Measurements from ENCODE around the gene CD1D. TPM values are rescaled to one million over a fixed set of nuclear protein-coding genes. Genes with fewer than 3 reads are reported as not detected.
A peak's percentile ranks its signal among the peaks of the same experiment; 100 is the strongest.
"Not testable (repeated sequence)": the region's sequence is repeated elsewhere in the genome, so short reads cannot be mapped to it uniquely, and the experiment has no call there.

The CD1D gene
- total RNA-seq, 1 experiment from 2014 or later = 7.2 TPM

DNA sequence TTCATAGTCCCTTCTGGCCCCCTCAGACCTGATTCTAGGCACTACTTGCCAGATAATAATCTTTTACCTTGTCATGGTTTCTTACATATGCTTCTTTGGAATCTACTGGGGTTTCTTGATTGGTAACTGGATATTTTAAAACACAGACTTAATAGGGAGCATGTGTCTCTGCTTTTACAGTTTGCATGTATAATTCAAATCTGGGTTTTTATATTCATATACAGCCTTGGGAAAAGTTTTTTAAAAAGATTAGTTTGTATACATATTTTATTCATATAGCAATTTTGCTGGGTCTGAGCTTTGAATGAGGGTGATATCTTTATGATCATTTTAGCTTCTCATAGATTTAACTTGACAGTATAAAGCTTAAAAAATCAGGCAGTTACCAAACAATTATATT is 21.1 kb upstream of the CD1D start:
- no peaks in the 10 kb centered on the region for H3K79me2 ChIP-seq (ENCODE audit: low read length)
- no peak for DNase-seq
- peaks cover 21% of the 10 kb centered on the region for H3K4me1 ChIP-seq (ENCODE audit: low read length)
- H4K20me1 ChIP-seq (ENCODE audit: insufficient read depth, low read depth, low read length) = no peaks in the 10 kb centered on the region
- H2AFZ ChIP-seq (ENCODE audit: low read length) = no peak overlapping the region
- no peak overlapping the region for H3K4me2 ChIP-seq (ENCODE audit: low read depth, low read length, poor library complexity, severe bottlenecking)
- no peak overlapping the region for H3K9ac ChIP-seq (ENCODE audit: low read length)
- H3K27ac ChIP-seq (ENCODE audit: low read length) = no peak overlapping the region
- no peaks in the 10 kb centered on the region for H3K36me3 ChIP-seq (ENCODE audit: insufficient read depth, low read length)
- H3K9me3 ChIP-seq (ENCODE audit: low read length) = no peaks in the 10 kb centered on the region
- no peaks in the 10 kb centered on the region for H3K9me2 ChIP-seq (replicated peaks; ENCODE audit: insufficient read depth, low read length)
- H3K4me3 ChIP-seq (ENCODE audit: low read length) = no peak overlapping the region
- H3K27me3 ChIP-seq (ENCODE audit: low read length) = no peaks in the 10 kb centered on the region

DNA sequence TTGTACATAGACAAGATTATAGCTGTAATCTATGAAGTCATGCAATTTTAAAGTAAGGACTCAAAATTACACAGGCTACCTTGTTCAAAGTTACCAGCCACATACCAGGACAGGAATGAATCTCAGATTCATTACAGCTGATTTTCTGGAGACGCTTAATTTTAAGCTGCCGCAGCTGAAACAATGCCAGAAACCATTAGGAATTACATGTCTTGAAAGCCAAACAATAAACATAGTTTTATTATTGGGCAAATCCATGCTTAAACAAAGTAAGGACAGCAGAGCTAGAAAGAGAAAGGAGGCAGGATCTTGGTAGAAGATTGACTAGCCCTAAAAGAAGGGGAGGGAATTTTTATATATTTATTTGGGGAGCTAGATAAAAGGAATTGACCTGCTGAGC is 19.2 kb upstream of the CD1D start:
- Histone ChIP-seq H3K9ac (ENCODE audit: low read length) (no peak overlapping the region), H3K9me2 (replicated peaks; ENCODE audit: insufficient read depth, low read length) (no peaks in the 10 kb centered on the region), H2AFZ (ENCODE audit: low read length) (no peak overlapping the region), H3K27ac (ENCODE audit: low read length) (no peak overlapping the region), H3K36me3 (ENCODE audit: insufficient read depth, low read length) (no peaks in the 10 kb centered on the region), H3K4me2 (ENCODE audit: low read depth, low read length, poor library complexity, severe bottlenecking) (no peak overlapping the region), H3K4me3 (ENCODE audit: low read length) (no peak overlapping the region), H3K27me3 (ENCODE audit: low read length) (no peaks in the 10 kb centered on the region), H4K20me1 (ENCODE audit: insufficient read depth, low read depth, low read length) (no peaks in the 10 kb centered on the region), H3K4me1 (ENCODE audit: low read length) (peaks cover 21% of the 10 kb centered on the region), H3K79me2 (ENCODE audit: low read length) (no peaks in the 10 kb centered on the region), H3K9me3 (ENCODE audit: low read length) (no peaks in the 10 kb centered on the region)
- no peak for DNase-seq

DNA sequence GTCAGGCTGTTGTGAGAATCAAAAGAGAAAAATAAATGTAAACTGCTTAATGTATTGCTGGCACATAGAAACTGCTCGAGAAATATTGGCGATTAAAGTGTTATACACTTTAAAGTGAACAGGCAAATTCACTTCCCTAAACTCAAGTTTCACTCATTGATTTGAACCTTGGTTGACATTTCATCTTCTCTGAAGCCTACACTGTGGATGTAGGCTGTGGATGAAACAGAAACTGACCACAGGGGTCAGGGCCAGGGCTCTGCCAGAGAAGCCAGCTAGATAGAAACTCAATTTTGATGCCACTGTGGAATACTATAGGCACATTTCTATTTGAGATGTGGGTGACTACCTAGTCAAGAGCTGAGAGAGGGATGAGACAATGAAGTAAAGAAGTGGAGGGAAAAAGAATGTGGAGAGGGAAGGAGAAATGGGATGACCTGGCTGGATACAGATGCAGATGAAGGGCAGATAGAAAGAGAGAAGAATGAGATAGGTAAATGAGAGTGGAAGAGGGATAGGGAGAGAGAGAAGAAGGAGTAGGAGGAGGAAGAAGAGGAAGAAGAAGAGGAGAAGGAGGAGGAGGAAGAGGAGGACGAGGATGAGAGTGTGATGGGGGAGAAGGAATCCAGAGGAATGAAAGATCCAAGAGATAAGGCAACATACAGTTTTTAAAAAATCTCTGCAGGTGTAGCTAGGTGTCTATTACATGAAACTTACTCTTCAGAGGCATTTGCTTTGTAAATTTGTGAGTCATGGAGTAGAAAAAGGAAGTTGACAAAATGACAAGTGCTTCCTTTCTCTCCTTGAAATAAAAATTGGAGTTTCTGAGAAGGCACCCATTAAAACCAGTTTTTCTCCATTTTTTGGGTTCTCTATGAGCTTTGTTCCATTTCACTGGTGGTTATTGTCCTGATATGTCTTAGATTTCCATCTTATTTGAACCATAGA is 17.4 kb upstream of the CD1D start:
- Histone ChIP-seq H3K4me3 (ENCODE audit: low read length) (peak overlapping the region; percentile 29; the same call in 1 of the 2 replicates), H3K4me1 (ENCODE audit: low read length) (peaks cover 21% of the 10 kb centered on the region), H3K9me2 (replicated peaks; ENCODE audit: insufficient read depth, low read length) (no peaks in the 10 kb centered on the region), H3K27ac (ENCODE audit: low read length) (0 out of 2 replicates have a peak overlapping the region, but pooled peaks have one; percentile 26), H3K9me3 (ENCODE audit: low read length) (no peaks in the 10 kb centered on the region), H3K79me2 (ENCODE audit: low read length) (no peaks in the 10 kb centered on the region), H3K36me3 (ENCODE audit: insufficient read depth, low read length) (no peaks in the 10 kb centered on the region), H2AFZ (ENCODE audit: low read length) (peak overlapping the region; percentile 40; the same call in 1 of the 2 replicates), H4K20me1 (ENCODE audit: insufficient read depth, low read depth, low read length) (no peaks in the 10 kb centered on the region), H3K4me2 (ENCODE audit: low read depth, low read length, poor library complexity, severe bottlenecking) (peak overlapping the region; percentile 62), H3K9ac (ENCODE audit: low read length) (no peak overlapping the region), H3K27me3 (ENCODE audit: low read length) (no peaks in the 10 kb centered on the region)
- DNase-seq = peak; percentile 53

DNA sequence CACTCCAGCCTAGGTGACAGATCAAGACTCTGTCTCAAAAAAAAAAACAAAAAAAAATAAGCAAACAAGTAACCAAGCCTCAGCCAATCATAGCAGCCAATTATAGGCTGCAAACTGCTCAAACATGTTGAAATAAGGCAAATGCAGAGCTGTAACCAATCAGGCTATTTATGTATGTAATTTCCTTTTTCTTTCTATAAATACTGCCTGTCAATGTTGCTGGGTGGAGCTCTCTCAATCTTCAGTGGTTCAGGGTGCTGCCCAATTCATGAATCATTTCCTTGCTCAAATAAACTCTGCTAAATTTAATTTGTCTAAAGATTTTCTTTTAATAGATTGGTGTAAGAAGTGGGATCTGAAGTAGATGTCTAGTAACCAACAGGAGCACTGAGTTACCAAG is 11.6 kb upstream of the CD1D start:
- DNase-seq = no peak
- Histone ChIP-seq H3K9me3 (ENCODE audit: low read length) (no peaks in the 10 kb centered on the region), H3K79me2 (ENCODE audit: low read length) (no peaks in the 10 kb centered on the region), H3K4me1 (ENCODE audit: low read length) (peaks cover under 1% of the 10 kb centered on the region; the same call in 1 of the 2 replicates), H3K36me3 (ENCODE audit: insufficient read depth, low read length) (no peaks in the 10 kb centered on the region), H3K9ac (ENCODE audit: low read length) (no peak overlapping the region), H3K9me2 (replicated peaks; ENCODE audit: insufficient read depth, low read length) (no peaks in the 10 kb centered on the region), H3K4me3 (ENCODE audit: low read length) (no peak overlapping the region), H3K27ac (ENCODE audit: low read length) (no peak overlapping the region), H3K4me2 (ENCODE audit: low read depth, low read length, poor library complexity, severe bottlenecking) (no peak overlapping the region), H4K20me1 (ENCODE audit: insufficient read depth, low read depth, low read length) (no peaks in the 10 kb centered on the region), H2AFZ (ENCODE audit: low read length) (no peak overlapping the region), H3K27me3 (ENCODE audit: low read length) (no peaks in the 10 kb centered on the region; the same call in 1 of the 2 replicates)

DNA sequence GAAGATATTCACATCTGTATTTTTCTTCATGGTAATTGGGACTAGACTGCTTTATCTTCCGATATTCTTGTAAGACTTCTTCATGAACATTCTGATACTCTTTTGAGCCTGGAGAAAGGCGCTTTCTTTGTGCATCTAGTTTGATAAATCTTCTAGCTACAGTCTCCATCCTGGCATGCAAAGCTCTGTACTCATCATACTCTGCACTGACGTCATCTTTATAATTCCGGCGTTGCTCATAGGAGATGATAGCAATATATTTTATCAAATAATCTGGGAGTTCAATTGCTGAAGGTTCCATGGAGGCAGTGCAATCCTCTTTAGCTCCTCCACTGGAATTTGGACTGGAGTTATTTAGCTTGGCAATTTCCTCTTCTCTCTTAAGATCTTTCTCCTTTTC is 4.8 kb upstream of the CD1D start:
- H3K27ac ChIP-seq (ENCODE audit: low read length); DNase-seq; H3K36me3 ChIP-seq (ENCODE audit: insufficient read depth, low read length); H3K9me3 ChIP-seq (ENCODE audit: low read length); H2AFZ ChIP-seq (ENCODE audit: low read length); H4K20me1 ChIP-seq (ENCODE audit: insufficient read depth, low read depth, low read length); H3K9me2 ChIP-seq (replicated peaks; ENCODE audit: insufficient read depth, low read length); H3K4me3 ChIP-seq (ENCODE audit: low read length); H3K79me2 ChIP-seq (ENCODE audit: low read length); H3K27me3 ChIP-seq (ENCODE audit: low read length); H3K9ac ChIP-seq (ENCODE audit: low read length): not testable (repeated sequence)
- peaks cover 48% of the 10 kb centered on the region for H3K4me1 ChIP-seq (ENCODE audit: low read length)
- peak overlapping the region; percentile 77 for H3K4me2 ChIP-seq (ENCODE audit: low read depth, low read length, poor library complexity, severe bottlenecking)

DNA sequence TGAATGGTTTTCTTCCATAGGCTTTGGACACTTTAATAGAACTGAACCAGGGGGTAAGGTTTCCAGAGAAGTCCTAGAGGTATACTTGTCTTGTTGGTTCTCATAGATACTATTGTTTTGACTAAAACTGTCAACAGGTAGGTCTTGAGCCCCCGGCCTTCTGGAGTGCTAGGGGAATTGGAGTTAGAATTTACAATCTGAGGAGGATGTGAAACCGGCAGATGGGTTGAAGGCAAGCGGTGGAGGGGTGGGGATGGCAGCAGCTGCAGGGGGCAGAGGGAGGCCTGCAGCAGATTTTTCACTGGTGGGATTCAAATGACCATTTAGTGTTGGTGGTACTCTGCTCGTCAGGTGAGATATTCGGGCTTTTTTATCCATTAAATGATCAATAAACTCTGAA is 4.3 kb upstream of the CD1D start:
- Histone ChIP-seq H3K9ac (ENCODE audit: low read length) (peak overlapping the region; percentile 17), H3K9me3 (ENCODE audit: low read length) (no peaks in the 10 kb centered on the region), H4K20me1 (ENCODE audit: insufficient read depth, low read depth, low read length) (no peaks in the 10 kb centered on the region), H3K79me2 (ENCODE audit: low read length) (no peaks in the 10 kb centered on the region), H3K9me2 (replicated peaks; ENCODE audit: insufficient read depth, low read length) (no peaks in the 10 kb centered on the region), H3K4me3 (ENCODE audit: low read length) (peak overlapping the region; percentile 6; the same call in 1 of the 2 replicates), H3K4me1 (ENCODE audit: low read length) (peaks cover 53% of the 10 kb centered on the region), H2AFZ (ENCODE audit: low read length) (no peak overlapping the region), H3K4me2 (ENCODE audit: low read depth, low read length, poor library complexity, severe bottlenecking) (peak overlapping the region; percentile 77), H3K27ac (ENCODE audit: low read length) (no peak overlapping the region), H3K36me3 (ENCODE audit: insufficient read depth, low read length) (no peaks in the 10 kb centered on the region), H3K27me3 (ENCODE audit: low read length) (no peaks in the 10 kb centered on the region)
- peak; percentile 72 for DNase-seq

DNA sequence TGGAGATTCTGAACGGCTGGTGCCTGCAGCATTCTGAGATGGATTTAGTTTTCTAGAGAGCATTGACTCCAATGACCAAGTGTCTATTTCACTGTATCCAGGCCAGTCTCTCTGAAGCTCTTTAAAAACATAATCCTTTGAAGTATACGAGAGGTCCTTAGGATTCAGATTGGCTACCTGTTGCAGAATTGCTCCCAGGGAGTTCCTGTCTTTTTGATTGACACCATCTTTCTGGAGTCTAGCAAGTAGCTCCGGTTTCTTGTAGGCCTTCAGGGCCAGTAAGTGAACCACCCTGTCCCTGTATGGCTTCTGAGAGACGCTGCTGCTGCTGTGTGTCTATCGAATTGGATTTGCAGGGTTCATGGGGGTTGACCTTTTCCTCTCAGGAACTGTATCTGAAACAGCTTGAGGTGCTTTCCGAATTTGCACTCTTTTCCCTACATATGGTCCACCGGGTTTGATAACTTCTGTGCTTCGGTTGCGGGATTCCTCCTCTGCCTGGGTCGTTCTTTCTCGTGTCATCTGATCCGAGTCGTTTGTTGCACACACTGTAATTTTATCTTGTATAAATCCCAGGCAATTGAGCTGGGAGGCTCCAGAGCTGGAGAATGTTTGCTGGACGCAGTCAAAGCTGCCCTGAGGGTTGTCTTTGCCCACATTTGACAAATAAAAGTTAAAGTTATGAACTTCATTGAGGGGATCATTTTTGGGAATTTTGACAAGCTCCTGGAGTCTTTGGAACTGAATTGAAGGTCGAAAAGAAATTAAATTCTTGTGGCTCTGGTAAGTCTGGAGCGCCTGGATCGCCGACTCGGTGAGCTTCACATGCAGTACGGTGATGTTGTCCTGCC is 3.6 kb upstream of the CD1D start:
- not testable (repeated sequence) for DNase-seq; H3K27ac ChIP-seq (ENCODE audit: low read length); H3K9me3 ChIP-seq (ENCODE audit: low read length); H3K9me2 ChIP-seq (replicated peaks; ENCODE audit: insufficient read depth, low read length); H3K36me3 ChIP-seq (ENCODE audit: insufficient read depth, low read length); H3K27me3 ChIP-seq (ENCODE audit: low read length); H3K79me2 ChIP-seq (ENCODE audit: low read length); H2AFZ ChIP-seq (ENCODE audit: low read length); H4K20me1 ChIP-seq (ENCODE audit: insufficient read depth, low read depth, low read length)
- peaks cover 54% of the 10 kb centered on the region for H3K4me1 ChIP-seq (ENCODE audit: low read length)
- H3K9ac ChIP-seq (ENCODE audit: low read length) = peak overlapping the region; percentile 39
- peak overlapping the region; percentile 77 for H3K4me2 ChIP-seq (ENCODE audit: low read depth, low read length, poor library complexity, severe bottlenecking)
- H3K4me3 ChIP-seq (ENCODE audit: low read length) = peak overlapping the region; percentile 66; the same call in 1 of the 2 replicates
